Keratinocyte (primary cell): ENCODE data around the gene TLR9.

Experiments
- CTCF ChIP-seq, 3 experiments: IDR thresholded peaks in 1 of 3; conservative IDR thresholded peaks in 1 of 3; optimal IDR thresholded peaks in 1 of 3; 2 replicates in 2 of 3; 3 replicates in 1 of 3; pipeline versions ENCODE3 to v1.5.1; 2011; ENCODE audit warnings: low read length in 3 of 3, mild to moderate bottlenecking in 3 of 3, moderate library complexity in 2 of 3, control low read depth in 1 of 3, inconsistent platforms in 1 of 3; ENCODE audit not compliant: insufficient read depth in 2 of 3; ENCODE audit errors: extremely low read depth in 1 of 3
- EZH2 ChIP-seq: IDR thresholded peaks from one replicate; pipeline ENCODE4 v1.6.1; 2012; ENCODE audit warnings: inconsistent platforms, mild to moderate bottlenecking, low read length, moderate library complexity

- no peak for TF ChIP-seq CTCF (optimal IDR thresholded peaks at IDR 0.05 in 1 of 3, IDR thresholded peaks at IDR 0.05 in 1 of 3, conservative IDR thresholded peaks at IDR 0.05 in 1 of 3; ENCODE audit: extremely low read depth in 1 of 3, insufficient read depth in 2 of 3, low read length in 3 of 3)
- no peak for TF ChIP-seq EZH2
These were observed 8.5 kb upstream of the TLR9 start for GRCh38 chr3:52233968-52234367.
